K562 treated with DMSO at 1 percent for 12 hours (cell line): ENCODE data around the gene C17orf67. TPM values are rescaled to one million over a fixed set of nuclear protein-coding genes. Genes with fewer than 3 reads are reported as not detected.

Experiments
- total RNA-seq: library from RNA; unstranded; fragments of 300-600 nt; gene quantifications from 2 replicates; pipeline ENCODE4 v1.2.3, GENCODE V29; 2022; ENCODE audit not compliant: insufficient read depth

Gene C17orf67, protein sequence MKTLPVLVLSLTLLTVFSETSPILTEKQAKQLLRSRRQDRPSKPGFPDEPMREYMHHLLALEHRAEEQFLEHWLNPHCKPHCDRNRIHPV
- 0.42 TPM in 1 of 2 replicates, not detected in the other for total RNA-seq

DNA sequence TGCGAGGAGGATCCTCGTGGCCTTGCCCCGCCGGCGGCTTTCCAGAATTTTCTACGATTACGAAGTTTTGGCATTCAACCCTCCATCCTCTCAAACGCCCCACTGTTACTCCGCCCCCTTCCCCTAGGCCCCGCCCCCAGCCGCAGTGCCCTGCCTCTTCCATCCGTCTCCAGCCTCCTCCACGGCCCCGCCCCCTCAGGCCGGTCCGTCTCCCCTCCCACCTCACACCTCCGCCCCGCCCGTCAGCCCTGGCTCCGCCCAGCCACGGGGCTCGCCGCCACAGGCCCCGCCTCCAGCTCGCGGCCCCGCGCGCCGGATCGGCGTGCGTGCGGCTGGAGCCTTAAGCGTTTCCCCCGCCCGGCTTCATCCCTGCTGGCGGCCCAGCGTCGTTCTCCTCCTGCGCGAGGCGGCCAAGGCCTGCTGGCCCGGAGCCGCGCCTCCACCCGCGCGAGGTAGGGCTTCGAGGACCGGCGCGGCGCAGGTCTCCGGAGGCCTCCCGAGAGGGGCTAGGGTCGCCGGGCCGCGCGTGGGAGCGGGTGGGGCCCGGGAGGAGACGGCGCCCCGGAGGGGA, at the start of gene C17orf67, which contains the start of gene DGKE:
C17orf67 (minus strand) TSS at position 112 of the 571 bp plus-strand sequence. CDS start 18,110 bp downstream, outside the sequence.
DGKE (plus strand) TSS at position 343 of the 571 bp plus-strand sequence. CDS start 645 bp downstream, outside the sequence.

Other genes starting within 250 kb of the C17orf67 start
- gene NOG, start 240.2 kb downstream of the C17orf67 start, total RNA-seq = not detected in 2 replicates
- 1.5 and 3.2 TPM in 2 replicates for gene DGKE, start 231 bp upstream of the C17orf67 start, total RNA-seq
- gene TRIM25, start 80.1 kb upstream of the C17orf67 start, total RNA-seq = 18.6 and 68.5 TPM in 2 replicates
- 11.7 and 24.2 TPM in 2 replicates for gene COIL, start 127.1 kb upstream of the C17orf67 start, total RNA-seq
- 24.2 and 36.1 TPM in 2 replicates for gene SCPEP1, start 144.2 kb upstream of the C17orf67 start, total RNA-seq